Peyer's patch (tissue), 4 donors: Measurements from ENCODE around the gene PACRG.

Experiments
- CTCF ChIP-seq, 6 experiments: fragments of 450-650 bp in 4 of 6; fragments of 200-600 bp in 2 of 6; sonication (generic) in 1 of 6; IDR thresholded peaks; one replicate each; pipeline ENCODE4 v1.5.1; 2017 to 2019; ENCODE audit warnings: antibody characterized with exemption in 6 of 6, mild to moderate bottlenecking in 3 of 6, moderate library complexity in 1 of 6
- POLR2A ChIP-seq, 2 donors: fragments of 450-650 bp; IDR thresholded peaks; one replicate each; pipeline ENCODE4 v1.5.1; 2017; ENCODE audit warnings: antibody characterized with exemption in 2 of 2, mild to moderate bottlenecking in 2 of 2, moderate library complexity in 2 of 2

GRCh38 chr6:163327165-163327880 lies 599.5 kb downstream of the PACRG start:
- no peak for TF ChIP-seq POLR2A (IDR thresholded peaks at IDR 0.05)
- TF ChIP-seq CTCF (IDR thresholded peaks at IDR 0.05): no peak
